B cell (primary cell): Measurements from ENCODE around the gene GRK6.

Experiments used
- CTCF ChIP-seq: fragments of 200-600 bp; IDR thresholded peaks from one replicate; pipeline ENCODE4 v1.8.0; 2022; ENCODE audit warnings: antibody characterized with exemption, mild to moderate bottlenecking
- EZH2 ChIP-seq: IDR thresholded peaks from 2 replicates; pipeline ENCODE4 v1.6.1; 2012; ENCODE audit warnings: borderline replicate concordance, low read depth, mild to moderate bottlenecking, moderate library complexity, low read length; ENCODE audit not compliant: insufficient read depth, poor library complexity, severe bottlenecking

- TF ChIP-seq CTCF: no peak
- TF ChIP-seq EZH2: no peak
These were observed 20.0 kb downstream of the GRK6 start, which contains the start of gene PRR7 for GRCh38 chr5:177446200-177447065.
